ENCODE data around the gene KYAT1.
"Not testable (repeated sequence)": the region's sequence is repeated elsewhere in the genome, so short reads cannot be mapped to it uniquely, and the experiment has no call there.

The KYAT1 gene

DNA sequence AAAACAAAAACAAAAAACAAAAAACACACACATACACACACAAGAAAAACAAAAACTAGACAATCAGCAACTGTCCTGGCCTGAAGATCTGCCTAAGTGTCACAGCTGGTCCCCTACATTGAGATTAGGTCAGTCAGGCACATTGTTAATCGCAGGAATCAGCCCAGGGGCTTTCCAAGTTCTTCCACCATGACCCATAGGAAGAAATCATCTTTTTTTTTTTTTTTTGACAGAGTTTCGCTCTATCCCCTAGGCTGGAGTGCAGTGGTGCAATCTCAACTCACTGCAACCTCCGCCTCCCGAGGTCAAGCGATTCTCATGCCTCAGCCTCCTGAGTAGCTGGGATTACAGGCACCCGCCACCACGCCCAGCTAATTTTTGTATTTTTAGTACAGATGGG, 38.6 kb downstream of the KYAT1 start:
- in situ Hi-C loops (cut with HindIII; ENCODE audit: low sequenced_read_pairs) = not testable (repeated sequence)

DNA sequence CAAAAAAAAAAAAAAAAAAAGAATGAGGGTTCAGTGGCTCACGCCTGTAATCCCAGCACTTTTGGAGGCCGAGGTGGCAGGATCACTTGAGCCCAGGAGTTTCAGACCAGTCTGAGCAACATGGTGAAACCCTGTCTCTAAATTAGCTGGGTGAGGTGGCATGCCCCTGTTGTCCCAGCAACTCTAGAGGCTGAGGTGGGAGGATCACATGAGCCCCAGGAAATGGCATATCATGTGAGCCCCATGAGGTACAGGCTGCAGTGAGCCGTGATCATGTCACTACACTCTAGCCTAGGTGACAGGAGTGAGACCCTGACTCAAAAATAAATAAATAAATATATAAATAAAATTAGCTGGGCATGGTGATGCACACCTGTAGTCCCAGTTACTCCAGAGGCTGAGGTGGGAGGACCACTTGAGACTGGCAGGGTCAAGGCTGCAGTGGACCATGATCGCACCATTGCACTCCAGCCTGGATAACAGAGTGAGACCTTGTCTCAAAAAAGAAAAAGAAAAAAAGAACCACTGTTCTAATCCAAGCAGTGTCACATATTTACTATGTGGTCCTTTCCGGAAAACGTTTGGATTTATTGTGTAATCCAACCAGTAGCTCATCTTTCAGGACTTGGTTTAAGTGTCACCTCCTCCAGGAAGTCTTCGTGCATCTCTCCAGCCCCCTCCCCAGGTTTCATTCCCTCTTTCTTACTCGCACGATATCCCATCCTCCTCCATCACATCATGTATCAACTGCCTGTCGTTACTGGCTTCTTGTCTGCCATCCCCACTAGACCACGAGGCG, 39.9 kb downstream of the KYAT1 start:
- in situ Hi-C loops (cut with HindIII; ENCODE audit: low sequenced_read_pairs) = no loop called here

DNA sequence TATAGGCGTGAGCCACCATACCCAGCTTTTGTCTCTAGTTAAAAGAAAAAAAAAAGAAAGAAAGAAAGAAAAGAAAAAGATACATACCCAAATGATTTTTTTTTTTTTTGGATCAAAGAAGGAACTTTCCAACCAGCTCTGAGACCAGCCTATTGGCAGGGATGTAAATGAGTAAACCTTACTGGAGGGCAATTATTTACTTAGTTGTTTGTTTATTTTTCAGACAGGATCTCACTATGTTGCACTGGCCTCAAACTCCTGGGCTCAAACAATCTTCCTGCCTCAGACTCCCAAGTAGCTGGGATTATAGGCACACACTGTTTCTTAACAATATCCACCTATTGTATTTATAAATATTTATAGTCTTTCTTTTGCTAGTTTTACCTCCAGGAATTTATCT, 41.2 kb downstream of the KYAT1 start:
- in situ Hi-C loops (cut with HindIII; ENCODE audit: low sequenced_read_pairs) = no loop called here

DNA sequence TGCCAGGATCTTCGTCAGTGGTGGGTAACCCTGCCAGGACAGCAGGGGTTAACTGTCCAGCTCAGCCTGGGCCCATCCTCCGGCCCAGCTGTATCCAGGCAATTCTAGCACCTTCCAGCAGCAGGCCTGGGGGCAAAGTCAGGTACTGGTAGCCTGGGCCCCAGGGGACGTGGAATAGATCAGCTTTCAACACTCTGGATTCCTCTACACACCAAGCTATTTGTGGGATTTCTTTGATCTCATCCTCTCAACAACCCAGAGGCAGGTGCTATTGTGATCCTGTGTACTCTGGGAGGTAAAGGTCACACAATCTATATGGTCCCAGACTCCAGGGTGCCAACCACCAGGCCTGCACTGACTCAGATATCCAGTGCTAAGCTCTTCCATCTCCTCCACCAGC, 43.4 kb downstream of the KYAT1 start:
- in situ Hi-C loops (cut with HindIII; ENCODE audit: low sequenced_read_pairs) = no loop called here

DNA sequence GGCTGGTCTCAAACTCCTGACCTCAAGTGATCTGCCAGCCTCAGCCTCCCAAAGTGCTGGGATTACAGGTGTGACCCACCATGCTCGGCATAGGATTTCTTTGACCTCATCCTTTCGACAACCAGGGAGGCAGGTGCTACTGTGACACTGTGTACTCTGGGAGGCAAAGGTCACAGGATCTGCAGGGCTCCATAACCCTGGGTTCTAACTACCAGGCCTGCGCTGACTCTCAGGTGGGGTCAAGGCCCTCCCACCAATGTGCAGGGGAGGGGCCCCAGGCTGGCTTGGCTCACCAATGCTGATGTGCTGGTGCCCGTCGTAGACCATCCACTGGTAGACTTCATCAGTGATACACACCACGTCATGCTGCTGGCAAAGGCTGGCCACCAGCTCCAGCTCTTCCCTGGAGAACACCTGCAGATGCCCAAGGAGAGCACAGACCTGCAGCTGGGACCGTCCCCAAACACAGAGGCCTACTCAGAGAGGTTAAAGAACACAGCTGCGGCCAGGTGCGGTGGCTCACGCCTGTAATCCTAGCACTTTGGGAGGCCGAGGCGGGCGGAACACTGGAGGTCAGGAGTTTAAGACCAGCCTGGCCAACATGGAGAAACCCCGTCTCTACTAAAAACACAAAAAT, 45.1 kb downstream of the KYAT1 start:
- in situ Hi-C loops (cut with HindIII; ENCODE audit: low sequenced_read_pairs) = no loop called here

DNA sequence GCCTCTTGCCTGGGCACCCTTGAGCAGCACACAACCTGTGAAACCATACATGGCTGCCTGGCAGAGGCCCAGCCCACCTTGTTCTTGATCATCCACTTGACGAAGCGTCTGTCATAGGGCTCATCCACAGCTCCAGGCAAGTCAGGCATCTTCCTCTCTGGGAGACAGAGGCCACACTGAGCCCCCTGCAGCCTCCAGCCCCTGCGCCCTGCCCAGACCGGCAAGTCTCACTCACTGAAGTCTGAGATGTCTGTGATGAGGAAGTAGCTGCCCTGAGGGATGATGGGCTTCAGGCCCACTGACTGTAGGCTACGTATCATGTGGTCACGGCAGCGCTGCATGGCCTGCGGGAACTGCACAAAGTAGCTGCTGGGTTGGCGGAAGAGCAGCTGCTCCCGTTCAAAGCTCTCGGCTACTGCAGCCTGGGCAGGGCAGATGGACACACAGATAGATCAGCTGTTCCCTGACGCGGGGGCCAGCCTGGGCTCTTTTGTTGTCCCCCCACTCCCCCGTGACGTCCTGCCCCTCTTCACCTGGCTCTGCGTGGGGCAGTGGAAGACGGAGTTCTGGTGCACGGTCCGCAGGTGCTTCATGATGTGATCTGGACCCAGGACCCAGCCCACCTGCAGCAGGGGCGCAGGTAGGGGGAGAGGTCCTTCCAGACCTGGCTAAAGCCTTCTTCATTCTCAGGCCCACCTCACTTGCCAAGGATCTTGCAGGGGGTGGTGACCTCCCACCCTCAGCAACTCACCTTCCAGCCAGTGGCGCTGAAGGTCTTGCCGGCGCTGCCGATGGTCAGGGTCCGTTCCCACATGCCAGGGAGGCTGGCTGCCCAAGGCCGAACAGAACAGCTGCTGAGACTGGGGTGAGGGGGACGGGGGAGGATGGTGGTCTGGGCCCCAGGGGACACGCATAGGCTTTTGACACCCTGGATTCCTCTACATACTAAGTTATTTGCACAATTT, 46.2 kb downstream of the KYAT1 start:
- in situ Hi-C loops (cut with HindIII; ENCODE audit: low sequenced_read_pairs) = no loop called here

DNA sequence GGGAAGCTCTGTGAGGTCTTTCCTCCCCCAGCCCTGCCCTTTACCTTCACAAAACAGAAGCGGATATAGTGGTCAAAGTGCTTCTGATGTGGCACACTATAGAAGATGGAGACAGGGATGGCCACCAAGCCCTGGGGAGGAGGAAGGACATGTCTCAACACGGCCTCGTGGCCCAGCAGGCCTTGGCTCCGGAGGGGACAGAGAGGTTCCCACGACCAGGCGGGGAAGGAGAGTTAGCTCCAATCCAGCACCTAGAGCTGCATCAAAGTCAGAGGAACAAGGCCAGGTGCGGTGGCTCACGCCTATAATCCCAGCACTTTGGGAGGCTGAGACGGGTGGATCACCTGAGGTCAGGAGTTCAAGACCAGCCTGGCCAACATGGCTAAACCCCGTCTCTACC, 48.1 kb downstream of the KYAT1 start:
- in situ Hi-C loops (cut with HindIII; ENCODE audit: low sequenced_read_pairs) = no loop called here

DNA sequence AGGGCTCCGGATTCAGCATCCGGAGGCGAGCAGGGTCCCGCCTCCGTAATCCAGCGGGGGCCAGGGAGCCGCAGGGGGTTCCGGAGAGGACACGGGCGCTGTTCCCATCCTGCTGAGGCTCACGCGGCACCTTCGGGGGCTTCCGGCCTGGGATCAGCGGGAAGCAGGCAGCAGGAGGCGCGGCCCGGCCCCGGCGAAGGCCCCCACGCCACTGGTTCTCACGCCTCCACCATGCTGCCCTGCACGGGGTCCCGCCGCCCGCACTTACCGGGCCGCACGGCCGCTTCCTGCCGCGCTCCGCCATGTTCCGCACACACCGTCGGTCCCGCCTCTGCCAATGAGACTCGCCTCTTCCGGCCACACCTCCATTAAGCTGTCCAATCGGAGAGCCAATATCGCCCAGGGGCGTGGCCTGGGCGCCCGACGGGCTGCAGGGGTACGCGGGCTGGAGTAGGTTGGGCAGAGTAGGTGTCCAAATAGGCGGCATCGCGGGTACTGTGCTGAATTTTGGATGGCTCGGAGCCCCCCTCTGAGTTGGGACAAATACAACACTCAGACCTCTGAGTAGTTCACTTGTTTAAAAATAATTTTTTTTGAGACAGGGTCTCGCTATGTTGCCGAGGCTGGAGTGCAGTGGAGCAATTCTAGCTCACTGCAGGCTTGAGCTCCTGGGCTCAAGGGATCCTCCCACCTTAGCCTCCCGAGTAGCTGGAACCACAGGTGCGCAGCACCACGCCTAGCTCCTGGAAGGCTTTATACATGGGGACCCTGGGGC, 52.1 kb downstream of the KYAT1 start, which contains the start of gene SPOUT1:
Gene SPOUT1, minus strand, starts transcription at position 318 of the 775 bp plus-strand sequence. Its CDS starts 14 bp downstream, at position 304.
- in situ Hi-C loops (cut with HindIII; ENCODE audit: low sequenced_read_pairs) = no loop called here

DNA sequence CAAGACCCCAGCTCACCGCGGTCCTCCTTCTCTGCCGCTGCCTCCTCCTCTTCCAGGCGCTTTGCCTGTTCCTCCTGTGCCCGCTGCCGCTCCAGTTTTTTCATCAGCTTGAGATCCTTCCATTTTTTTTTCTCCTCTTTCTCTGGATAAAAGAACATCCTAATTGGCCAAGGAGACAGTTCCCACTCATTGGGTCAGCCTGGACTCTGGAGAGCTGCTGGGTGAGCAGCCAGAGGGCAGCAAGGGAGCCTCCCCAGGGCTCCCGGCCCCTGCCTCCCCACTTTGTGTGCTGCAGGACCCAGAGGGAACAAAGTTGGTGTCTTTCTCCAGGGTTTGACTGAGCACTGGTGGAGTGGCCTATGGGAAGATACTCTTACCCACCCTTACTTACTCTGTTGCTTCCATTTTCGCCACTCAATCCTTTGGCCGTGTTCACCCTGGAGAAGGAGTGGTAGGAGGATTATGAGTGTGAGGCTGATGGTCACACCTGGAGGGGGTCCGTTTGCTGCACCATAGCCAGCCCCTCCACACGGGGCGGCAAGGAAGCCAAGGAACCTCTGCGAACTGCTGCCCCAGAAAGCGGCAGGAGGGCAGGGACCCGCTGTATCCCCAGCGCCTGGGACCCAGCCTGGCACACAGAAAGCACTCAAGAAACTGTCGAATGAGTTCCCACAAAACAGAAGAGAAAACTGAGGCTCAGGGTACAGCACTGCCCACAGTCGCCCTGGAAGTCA, 52.9 kb downstream of the KYAT1 start:
- in situ Hi-C loops (cut with HindIII; ENCODE audit: low sequenced_read_pairs) = no loop called here

DNA sequence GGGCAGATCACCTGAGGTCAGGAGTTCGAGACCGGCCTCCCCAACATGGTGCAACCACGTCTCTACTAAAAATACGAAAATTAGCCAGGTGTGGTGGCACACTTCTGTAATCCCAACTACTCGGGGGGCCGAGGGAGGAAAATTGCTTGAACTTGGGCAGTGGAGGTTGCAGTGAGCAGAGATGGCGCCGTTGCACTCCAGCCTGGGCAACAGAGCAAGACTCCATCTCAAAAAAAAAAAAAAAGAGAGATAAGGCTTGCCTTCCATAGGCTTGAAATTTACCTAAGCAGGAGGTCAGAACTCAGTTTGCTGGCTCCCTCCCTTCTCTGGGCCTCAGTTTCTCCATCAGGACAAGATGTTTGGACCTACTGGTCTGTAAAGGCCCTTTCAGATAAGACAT, 53.5 kb downstream of the KYAT1 start:
- in situ Hi-C loops (cut with HindIII; ENCODE audit: low sequenced_read_pairs) = no loop called here

DNA sequence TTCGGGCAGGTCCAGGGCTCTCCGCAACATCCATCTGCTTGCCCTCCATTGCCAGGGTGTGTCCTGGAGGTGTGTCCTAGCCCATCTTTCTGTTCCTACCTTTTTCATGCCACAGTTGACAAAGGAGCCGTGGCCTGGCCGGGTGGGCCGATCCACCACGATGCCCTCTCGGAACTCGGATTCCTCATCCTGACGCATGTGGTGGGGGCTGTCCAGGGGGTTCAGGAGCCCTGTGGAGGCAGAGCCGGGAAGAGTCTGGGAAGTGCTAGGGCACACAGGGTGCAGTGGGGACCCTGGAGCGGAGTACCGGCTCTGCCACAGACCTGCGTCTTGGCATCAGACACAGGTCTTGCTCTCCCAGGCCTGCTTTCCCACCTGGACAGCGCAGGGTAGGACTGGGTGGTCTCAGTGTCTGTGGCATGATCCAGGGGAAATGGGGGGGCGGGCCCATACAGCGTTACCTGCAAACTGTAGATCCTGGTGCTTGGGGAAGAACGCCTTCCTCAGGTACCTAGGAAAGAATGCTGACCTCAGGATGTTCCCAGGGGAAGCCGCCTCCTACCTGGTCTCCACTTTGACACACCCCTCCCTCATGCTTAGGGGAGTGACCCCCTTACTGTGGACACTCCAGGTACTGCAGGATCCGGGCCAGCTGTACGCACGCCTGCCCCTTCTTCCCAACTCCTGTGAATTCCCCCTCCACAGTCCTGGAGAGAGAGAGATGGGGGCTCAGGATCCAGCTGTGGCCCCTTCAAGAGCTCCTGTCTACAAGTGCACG, 55.6 kb downstream of the KYAT1 start:
- in situ Hi-C loops (cut with HindIII; ENCODE audit: low sequenced_read_pairs) = no loop called here

DNA sequence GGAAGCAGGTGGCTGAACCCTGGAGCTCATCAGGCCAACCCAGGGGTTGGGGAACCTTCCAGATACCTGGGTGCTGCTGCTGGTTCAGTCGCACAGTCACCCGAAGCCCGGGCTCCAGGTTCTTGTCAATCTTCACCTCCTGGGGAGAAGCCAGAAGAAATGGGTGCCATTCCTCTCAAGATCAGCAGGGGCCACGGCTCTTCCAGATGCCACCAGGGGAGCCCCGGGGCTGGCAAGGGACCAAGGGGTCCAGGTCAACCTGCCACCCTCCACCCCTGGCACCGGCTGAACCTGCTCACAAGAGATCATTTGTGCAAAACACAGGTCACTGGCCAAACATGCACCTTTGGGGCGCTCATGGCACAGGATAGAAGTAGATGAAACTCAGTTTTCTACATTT, 56.8 kb downstream of the KYAT1 start:
- in situ Hi-C loops (cut with HindIII; ENCODE audit: low sequenced_read_pairs) = no loop called here

DNA sequence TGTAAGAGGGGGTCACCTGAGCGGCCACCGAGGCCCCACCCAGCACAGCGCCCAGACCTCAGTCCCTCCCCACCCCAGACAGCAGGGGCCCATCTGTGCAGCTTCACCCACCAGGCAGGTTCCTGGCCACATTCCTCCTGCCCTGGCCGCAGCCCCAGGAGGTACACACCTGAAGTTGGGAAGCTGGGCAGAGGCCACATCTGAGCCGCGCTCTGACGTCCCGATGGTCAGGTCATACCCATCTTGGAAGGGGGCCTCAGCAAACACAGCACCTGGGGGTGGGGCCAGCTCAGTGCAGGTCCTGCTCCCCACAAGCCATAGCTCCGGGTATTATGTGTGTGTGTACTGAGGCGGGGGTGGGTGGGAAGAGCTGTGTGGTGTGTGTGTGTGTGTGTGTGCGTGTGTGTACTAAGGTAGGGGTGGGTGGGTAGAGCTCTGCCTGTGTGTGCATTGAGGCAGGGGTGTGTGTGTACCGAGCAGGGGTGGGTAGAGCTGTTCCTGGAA, 57.8 kb downstream of the KYAT1 start:
- in situ Hi-C loops (cut with HindIII; ENCODE audit: low sequenced_read_pairs) = no loop called here

DNA sequence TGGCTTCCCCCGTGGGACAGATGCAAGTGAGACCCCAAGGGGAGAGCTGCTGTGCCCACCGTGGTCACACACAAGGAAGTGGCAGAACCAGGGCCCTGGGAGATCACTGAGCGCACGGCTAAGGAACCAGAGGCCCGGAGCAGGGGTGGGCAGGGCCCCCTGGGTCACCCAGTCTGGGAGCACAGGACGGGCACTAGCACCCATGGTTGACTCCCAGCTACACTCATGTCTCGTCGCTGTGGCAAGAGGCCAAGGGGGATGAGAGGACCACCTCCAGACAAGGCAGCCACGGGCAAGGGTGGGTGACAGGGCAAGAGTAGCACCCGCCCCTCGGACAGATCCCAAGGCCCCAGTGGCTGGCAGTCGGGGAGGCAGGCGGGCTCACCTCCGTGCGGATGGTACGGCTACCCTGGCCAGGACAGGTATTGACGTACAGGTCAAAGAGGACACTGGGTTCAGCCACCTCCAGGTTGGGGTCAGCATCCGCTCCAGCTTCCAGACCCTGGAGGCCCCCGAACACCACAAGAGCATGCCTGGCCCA, 58.3 kb downstream of the KYAT1 start:
- in situ Hi-C loops (cut with HindIII; ENCODE audit: low sequenced_read_pairs) = no loop called here

DNA sequence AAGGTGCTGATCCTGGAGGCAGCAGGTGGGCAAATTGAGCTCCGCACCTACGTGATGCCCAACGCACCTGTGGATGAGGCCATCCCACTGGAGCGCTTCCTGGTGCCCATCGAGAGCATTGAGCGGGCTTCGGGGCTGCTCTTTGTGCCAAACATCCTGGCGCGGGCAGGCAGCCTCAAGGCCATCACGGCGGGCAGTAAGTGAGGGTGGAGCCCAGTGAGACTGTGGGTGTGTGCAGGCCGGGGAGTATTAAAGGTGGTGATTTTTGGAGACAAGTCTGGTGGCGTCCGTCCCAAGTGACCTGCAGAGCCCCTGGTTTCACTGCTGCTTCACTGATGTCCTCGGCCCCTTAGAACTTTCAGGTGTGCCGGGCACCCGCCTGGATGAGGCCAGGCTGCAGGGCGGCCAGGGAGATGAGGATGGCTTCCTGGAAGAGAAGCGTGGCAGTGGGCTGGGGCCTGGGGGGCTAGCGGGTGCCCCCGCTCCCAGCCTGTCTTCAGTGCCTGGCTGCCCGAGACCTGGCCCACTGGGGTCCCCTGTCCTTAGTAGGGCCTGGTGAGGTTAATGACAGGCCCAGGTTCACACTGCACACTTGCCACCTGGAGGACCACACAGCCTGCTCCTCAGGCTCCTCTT, 59.2 kb downstream of the KYAT1 start:
- in situ Hi-C loops (cut with HindIII; ENCODE audit: low sequenced_read_pairs) = no loop called here

DNA sequence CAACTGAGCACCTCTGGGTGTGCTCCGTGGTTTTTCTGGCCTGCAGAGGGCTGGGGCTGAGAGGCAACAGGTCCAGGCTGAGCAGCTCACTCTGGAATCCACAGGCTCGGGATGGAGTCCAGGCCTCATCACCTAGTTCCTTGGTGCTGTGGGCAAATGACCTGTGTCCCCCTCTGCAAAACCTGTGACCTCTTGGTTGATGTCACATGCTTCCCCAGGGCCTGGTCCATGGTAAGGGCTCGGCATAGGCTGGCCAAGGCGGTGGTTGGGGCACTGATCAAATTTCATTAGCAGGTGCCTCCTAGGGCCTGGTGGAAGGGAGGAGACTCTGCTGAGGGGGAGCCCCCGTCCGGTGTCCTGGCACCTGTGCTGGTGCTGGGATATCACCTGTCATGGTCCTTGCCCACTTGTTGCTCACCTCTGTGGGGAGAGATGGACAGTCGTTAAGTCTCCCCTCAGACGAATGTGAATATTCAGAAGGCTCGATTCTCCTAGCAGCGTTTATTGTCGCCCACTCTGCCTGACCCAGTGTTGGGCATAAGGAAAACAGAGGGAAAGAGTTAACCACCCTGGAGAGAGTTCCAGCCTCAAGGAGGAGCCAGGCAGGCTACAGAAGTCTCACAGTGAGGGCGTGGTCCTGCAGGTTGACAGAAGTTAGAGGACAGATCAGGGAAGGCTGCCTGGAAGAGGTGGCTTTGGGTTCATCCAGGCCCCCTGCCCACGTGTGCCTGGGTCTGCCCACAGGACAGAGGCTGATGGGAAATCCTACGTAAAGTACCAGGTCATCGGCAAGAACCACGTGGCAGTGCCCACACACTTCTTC, 60.0 kb downstream of the KYAT1 start:
- in situ Hi-C loops (cut with HindIII; ENCODE audit: low sequenced_read_pairs) = no loop called here

All from DLD1 (cell line).